ENCODE results near the gene ASAP3. TPM values are rescaled to one million over a fixed set of nuclear protein-coding genes. Genes with fewer than 3 reads are reported as not detected.
A peak's percentile ranks its signal among the peaks of the same experiment; 100 is the strongest.

The ASAP3 gene
- total RNA-seq, 1 experiment from 2014 or later, result 17.6 TPM

DNA sequence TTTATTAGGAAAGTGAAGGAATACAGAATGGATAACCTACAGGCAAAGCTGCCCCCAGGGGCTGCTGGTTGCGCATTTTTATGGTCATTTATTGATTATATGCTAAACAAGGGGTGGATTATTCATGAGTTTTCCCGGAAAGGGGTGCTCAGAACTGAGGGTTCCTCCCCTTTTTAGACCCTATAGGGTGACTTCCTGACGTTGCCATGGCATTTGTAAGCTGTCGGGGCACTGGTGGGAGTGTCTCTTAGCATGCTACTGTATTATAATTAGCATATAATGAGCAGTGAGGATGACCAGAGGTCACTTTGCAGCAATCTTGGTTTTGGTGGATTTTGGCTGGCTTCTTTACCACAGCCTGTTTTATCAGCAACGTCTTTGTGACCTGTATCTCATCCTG is 5.9 kb upstream of the ASAP3 start:
- no peak for TF ChIP-seq EZH2 (IDR thresholded peaks at IDR 0.05; ENCODE audit: low read depth)
- TF ChIP-seq, protein P1, sequence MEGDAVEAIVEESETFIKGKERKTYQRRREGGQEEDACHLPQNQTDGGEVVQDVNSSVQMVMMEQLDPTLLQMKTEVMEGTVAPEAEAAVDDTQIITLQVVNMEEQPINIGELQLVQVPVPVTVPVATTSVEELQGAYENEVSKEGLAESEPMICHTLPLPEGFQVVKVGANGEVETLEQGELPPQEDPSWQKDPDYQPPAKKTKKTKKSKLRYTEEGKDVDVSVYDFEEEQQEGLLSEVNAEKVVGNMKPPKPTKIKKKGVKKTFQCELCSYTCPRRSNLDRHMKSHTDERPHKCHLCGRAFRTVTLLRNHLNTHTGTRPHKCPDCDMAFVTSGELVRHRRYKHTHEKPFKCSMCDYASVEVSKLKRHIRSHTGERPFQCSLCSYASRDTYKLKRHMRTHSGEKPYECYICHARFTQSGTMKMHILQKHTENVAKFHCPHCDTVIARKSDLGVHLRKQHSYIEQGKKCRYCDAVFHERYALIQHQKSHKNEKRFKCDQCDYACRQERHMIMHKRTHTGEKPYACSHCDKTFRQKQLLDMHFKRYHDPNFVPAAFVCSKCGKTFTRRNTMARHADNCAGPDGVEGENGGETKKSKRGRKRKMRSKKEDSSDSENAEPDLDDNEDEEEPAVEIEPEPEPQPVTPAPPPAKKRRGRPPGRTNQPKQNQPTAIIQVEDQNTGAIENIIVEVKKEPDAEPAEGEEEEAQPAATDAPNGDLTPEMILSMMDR (conservative IDR thresholded peaks at IDR 0.05), result no peak
- Histone ChIP-seq H3K4me1 (replicated peaks; ENCODE audit: insufficient read depth) (no peaks in the 10 kb centered on the region), H3K9me3 (ENCODE audit: insufficient read depth, low read depth) (no peaks in the 10 kb centered on the region), H3K9me2 (ENCODE audit: insufficient read depth) (no peaks in the 10 kb centered on the region), H4K20me1 (ENCODE audit: insufficient read depth) (no peaks in the 10 kb centered on the region), H3K79me2 (ENCODE audit: low read depth) (no peaks in the 10 kb centered on the region), H3K27ac (no peak overlapping the region), H3K27me3 (ENCODE audit: insufficient read depth, low read depth) (no peaks in the 10 kb centered on the region), H3K4me3 (no peak overlapping the region), H3K36me3 (ENCODE audit: low read depth) (no peaks in the 10 kb centered on the region), H2AFZ (no peak overlapping the region), H3F3A (ENCODE audit: insufficient read depth, low read depth) (peaks cover 4% of the 10 kb centered on the region; the same call in 1 of the 2 replicates), H3K4me2 (no peak overlapping the region)
- ChIA-PET POLR2A (ENCODE audit: unreplicated experiment) (interaction anchor here (0.6 kb wide), 1 partner anchor 47 kb away, joined by 3 read pairs; no protein-coding TSS in a partner anchor), CTCF (no interaction called here)
- BruUV-seq (replicated peaks), result no TSS peak
- DNase-seq, result no peak
- intact Hi-C loops (cut with micrococcal nuclease; ENCODE audit: unreplicated experiment), result no loop called here

DNA sequence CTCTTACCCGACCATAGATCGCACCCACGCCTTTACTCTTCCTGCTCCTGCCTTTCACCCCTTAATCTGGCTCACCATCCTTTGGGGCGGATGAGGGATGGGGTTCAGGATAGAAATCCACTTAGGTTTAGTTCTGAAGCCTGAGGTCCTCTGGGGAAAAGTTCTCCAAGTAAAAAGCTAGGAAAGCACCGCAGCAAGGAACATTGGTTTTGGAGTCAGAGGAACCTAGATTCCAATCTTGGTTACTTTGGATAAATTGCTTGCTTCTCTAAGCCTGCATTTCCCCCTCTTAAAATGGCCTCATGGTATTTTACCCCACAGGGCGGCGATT is 988 bp upstream of the ASAP3 start:
- Histone ChIP-seq H3K4me1 (replicated peaks; ENCODE audit: insufficient read depth) (peaks cover 5% of the 10 kb centered on the region; the same call in 1 of the 2 replicates), H3K27ac (no peak overlapping the region), H3K27me3 (ENCODE audit: insufficient read depth, low read depth) (no peaks in the 10 kb centered on the region), H3F3A (ENCODE audit: insufficient read depth, low read depth) (peaks cover 6% of the 10 kb centered on the region; the same call in 1 of the 2 replicates), H2AFZ (no peak overlapping the region), H3K79me2 (ENCODE audit: low read depth) (no peaks in the 10 kb centered on the region), H3K4me2 (peak overlapping the region; percentile 52; the same call in 1 of the 2 replicates), H3K9me2 (ENCODE audit: insufficient read depth) (no peaks in the 10 kb centered on the region), H3K9me3 (ENCODE audit: insufficient read depth, low read depth) (no peaks in the 10 kb centered on the region), H3K4me3 (no peak overlapping the region), H4K20me1 (ENCODE audit: insufficient read depth) (no peaks in the 10 kb centered on the region), H3K36me3 (ENCODE audit: low read depth) (no peaks in the 10 kb centered on the region)
- no TSS peak for BruUV-seq (replicated peaks)
- intact Hi-C loops (cut with micrococcal nuclease; ENCODE audit: unreplicated experiment), result no loop called here
- no peak for TF ChIP-seq EZH2 (IDR thresholded peaks at IDR 0.05; ENCODE audit: low read depth)
- TF ChIP-seq, protein P1 (conservative IDR thresholded peaks at IDR 0.05), result no peak
- POLR2A ChIA-PET (ENCODE audit: unreplicated experiment), result interaction anchor here (0.6 to 0.7 kb wide), 5 partner anchors 33 to 770 kb away, joined by 4 to 28 read pairs (median 15); no protein-coding TSS in a partner anchor
- CTCF ChIA-PET, result interaction anchor here (0.6 to 0.8 kb wide), 4 partner anchors 54 to 289 kb away, joined by 3 to 19 read pairs (median 7); no protein-coding TSS in a partner anchor
- no peak for DNase-seq

DNA sequence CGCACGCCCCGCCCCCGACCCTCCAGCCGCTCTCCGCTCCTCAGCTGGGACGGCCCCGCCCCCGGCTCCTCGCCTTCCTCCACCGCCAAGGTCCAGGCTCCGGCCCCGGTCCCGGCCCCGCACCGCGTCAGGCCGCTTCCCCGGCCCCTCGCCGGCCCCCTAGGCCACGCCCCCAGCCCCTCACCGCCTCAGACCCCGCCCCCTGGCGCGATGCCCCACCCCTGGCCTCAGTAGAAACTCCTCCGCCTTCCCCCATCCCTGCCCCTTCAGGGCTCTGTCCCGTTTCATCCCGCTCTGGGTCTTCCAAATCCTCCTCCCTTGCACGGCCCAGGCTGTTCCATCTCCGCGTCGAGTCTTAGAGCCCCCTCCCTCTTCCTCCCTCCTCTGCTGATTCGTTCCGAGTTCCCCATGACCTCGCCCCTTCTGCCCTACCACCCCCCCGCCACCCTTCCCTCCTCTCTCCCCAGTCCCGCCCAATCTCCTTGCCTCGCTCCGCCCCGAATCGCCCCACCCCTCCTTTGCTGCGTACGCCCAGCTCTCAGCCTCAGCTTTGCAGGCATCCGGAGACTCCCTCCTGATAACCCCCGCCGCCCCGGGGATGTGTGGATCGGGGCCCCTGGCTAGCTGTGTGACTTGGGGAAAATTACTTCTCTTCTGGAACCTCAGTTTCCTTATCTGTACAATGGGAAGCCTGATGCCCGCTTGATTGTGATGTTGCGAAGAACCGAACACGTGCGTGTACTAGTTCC is 448 bp upstream of the ASAP3 start:
- Histone ChIP-seq H3K79me2 (ENCODE audit: low read depth) (no peaks in the 10 kb centered on the region), H3K4me3 (peak overlapping the region; percentile 61; the same call in 1 of the 2 replicates), H3K9me3 (ENCODE audit: insufficient read depth, low read depth) (no peaks in the 10 kb centered on the region), H3K27me3 (ENCODE audit: insufficient read depth, low read depth) (no peaks in the 10 kb centered on the region), H3F3A (ENCODE audit: insufficient read depth, low read depth) (peaks cover 9% of the 10 kb centered on the region; the same call in 1 of the 2 replicates), H3K27ac (no peak overlapping the region), H3K4me2 (peak overlapping the region; percentile 52; the same call in 1 of the 2 replicates), H3K4me1 (replicated peaks; ENCODE audit: insufficient read depth) (peaks cover 10% of the 10 kb centered on the region), H3K9me2 (ENCODE audit: insufficient read depth) (no peaks in the 10 kb centered on the region), H4K20me1 (ENCODE audit: insufficient read depth) (no peaks in the 10 kb centered on the region), H2AFZ (peak overlapping the region; percentile 72; the same call in 1 of the 2 replicates), H3K36me3 (ENCODE audit: low read depth) (no peaks in the 10 kb centered on the region)
- ChIA-PET POLR2A (ENCODE audit: unreplicated experiment) (interaction anchor here (0.6 to 0.7 kb wide), 5 partner anchors 32 to 770 kb away, joined by 4 to 28 read pairs (median 15); no protein-coding TSS in a partner anchor), CTCF (interaction anchor here (0.6 to 0.8 kb wide), 6 partner anchors 40 to 1527 kb away, joined by 3 to 19 read pairs (median 4); no protein-coding TSS in a partner anchor)
- TF ChIP-seq EZH2 (IDR thresholded peaks at IDR 0.05; ENCODE audit: low read depth), result no peak
- TF ChIP-seq, protein P1 (conservative IDR thresholded peaks at IDR 0.05), result no peak
- BruUV-seq (replicated peaks), result no TSS peak
- peak; percentile 63 to 90 for DNase-seq
- intact Hi-C loops (cut with micrococcal nuclease; ENCODE audit: unreplicated experiment), result loop anchor here (5.0 kb wide), 1 partner anchor 43 kb away; no protein-coding TSS in a partner anchor
